Measurements from ENCODE around the gene MED13L.

- TF ChIP-seq RFX5 (IDR thresholded peaks at IDR 0.05; ENCODE audit: low read depth, low read length) (no peak), POLR2A (IDR thresholded peaks at IDR 0.05; ENCODE audit: low read depth, low read length) (no peak)
Observed at GRCh38 chr12:116220756-116221155, 56.7 kb downstream of the MED13L start.
